GM23338 (cell line): ENCODE measurements around the gene SETBP1. TPM values are rescaled to one million over a fixed set of nuclear protein-coding genes. Genes with fewer than 3 reads are reported as not detected.

Experiments used
- ATAC-seq: fragments of 200-7000 bp; cut with Tn5 transposase; 3 replicates; pipeline ENCODE4 v1.9.1; 2020
- DNase-seq: peaks from one replicate; pipeline ENCODE4 v3.0.0-alpha.2; 2015; ENCODE audit warnings: low spot score
- H2AFZ ChIP-seq: fragments of 200-600 bp; sonication (generic); 2 replicates; pipeline ENCODE4 v1.8.0; 2016; ENCODE audit warnings: antibody characterized with exemption, mild to moderate bottlenecking, moderate library complexity
- H3F3A ChIP-seq: fragments of 200-600 bp; sonication (generic); replicated peaks from 2 replicates; pipeline ENCODE4 v1.8.0; 2017; ENCODE audit warnings: antibody characterized with exemption, mixed run types, low read depth
- H3K27ac ChIP-seq: fragments of 200-600 bp; sonication (generic); 2 replicates; pipeline ENCODE4 v1.6.1; 2016; ENCODE audit warnings: low read depth
- H3K27me3 ChIP-seq: fragments of 200-600 bp; sonication (generic); 2 replicates; pipeline ENCODE4 v1.8.0; 2016; ENCODE audit warnings: mild to moderate bottlenecking, mixed run types, moderate library complexity; ENCODE audit not compliant: insufficient read depth
- H3K36me3 ChIP-seq: fragments of 200-600 bp; sonication (generic); 2 replicates; pipeline ENCODE4 v1.8.0; 2016; ENCODE audit warnings: mild to moderate bottlenecking; ENCODE audit not compliant: insufficient read depth
- H3K4me1 ChIP-seq: fragments of 200-600 bp; sonication (generic); 2 replicates; pipeline ENCODE4 v1.8.0; 2016; ENCODE audit warnings: mild to moderate bottlenecking, moderate library complexity; ENCODE audit not compliant: insufficient read depth
- H3K4me2 ChIP-seq: fragments of 200-600 bp; sonication (generic); 2 replicates; pipeline ENCODE4 v1.7.1; 2017; ENCODE audit warnings: mixed run types
- H3K4me3 ChIP-seq: fragments of 200-600 bp; sonication (generic); 2 replicates; pipeline ENCODE4 v1.6.1; 2016; ENCODE audit warnings: mixed run types
- H3K79me2 ChIP-seq: fragments of 200-600 bp; sonication (generic); replicated peaks from 2 replicates; pipeline ENCODE4 v1.8.0; 2017; ENCODE audit warnings: mild to moderate bottlenecking; ENCODE audit not compliant: insufficient read depth
- H3K9me2 ChIP-seq: fragments of 200-600 bp; sonication (generic); 2 replicates; pipeline ENCODE4 v1.8.0; 2017; ENCODE audit not compliant: insufficient read depth
- H4K20me1 ChIP-seq: fragments of 200-600 bp; sonication (generic); replicated peaks from 2 replicates; pipeline ENCODE4 v1.8.0; 2017; ENCODE audit warnings: mild to moderate bottlenecking; ENCODE audit not compliant: insufficient read depth
- H3K27ac Mint-ChIP-seq: 2 replicates; pipeline ENCODE4 v1.8.0; 2020; ENCODE audit warnings: inconsistent platforms, mild to moderate bottlenecking, moderate library complexity, mixed read lengths
- H3K27me3 Mint-ChIP-seq: 3 replicates; pipeline ENCODE4 v1.8.0; 2022; ENCODE audit warnings: low read depth, mild to moderate bottlenecking, moderate library complexity, mixed read lengths, inconsistent platforms; ENCODE audit not compliant: insufficient read depth, poor library complexity
- H3K36me3 Mint-ChIP-seq: 3 replicates; pipeline ENCODE4 v1.8.0; 2021; ENCODE audit warnings: low read depth, mild to moderate bottlenecking, inconsistent platforms, moderate library complexity, mixed read lengths
- H3K4me1 Mint-ChIP-seq: 3 replicates; pipeline ENCODE4 v1.8.0; 2020; ENCODE audit warnings: mild to moderate bottlenecking, inconsistent platforms, mixed read lengths
- H3K4me3 Mint-ChIP-seq: 3 replicates; pipeline ENCODE4 v1.8.0; 2021; ENCODE audit warnings: moderate library complexity, mild to moderate bottlenecking, inconsistent platforms, mixed read lengths
- H3K9me3 Mint-ChIP-seq: 3 replicates; pipeline ENCODE4 v1.8.0; 2020; ENCODE audit warnings: moderate library complexity, mild to moderate bottlenecking, inconsistent platforms, mixed read lengths
- CREB1 ChIP-seq: fragments of 250-450 bp; sonication (Bioruptor Pico); IDR thresholded peaks from 2 replicates; pipeline ENCODE4 v1.5.0; 2020; ENCODE audit warnings: low read depth, mild to moderate bottlenecking, moderate library complexity
- EZH2 ChIP-seq: fragments of 200-600 bp; sonication (generic); IDR thresholded peaks from one replicate; pipeline ENCODE4 v1.8.0; 2017; ENCODE audit warnings: antibody characterized with exemption, mild to moderate bottlenecking, low read depth; ENCODE audit not compliant: unreplicated experiment
- EZH2phosphoT487 ChIP-seq: fragments of 200-600 bp; sonication (generic); IDR thresholded peaks from one replicate; pipeline ENCODE4 v1.8.1; 2018; ENCODE audit warnings: antibody characterized with exemption; ENCODE audit not compliant: unreplicated experiment
- JUNB ChIP-seq: IDR thresholded peaks from one replicate; pipeline ENCODE4 v1.6.1; 2016; ENCODE audit warnings: antibody characterized with exemption; ENCODE audit not compliant: unreplicated experiment
- NANOG ChIP-seq: IDR thresholded peaks from 2 replicates; pipeline ENCODE4 v1.6.1; 2016; ENCODE audit warnings: antibody characterized with exemption, borderline replicate concordance
- POLR2AphosphoS5 ChIP-seq: IDR thresholded peaks from 2 replicates; pipeline ENCODE4 v1.6.1; 2016; ENCODE audit warnings: antibody characterized with exemption, low read depth
- STAT1 ChIP-seq: IDR thresholded peaks from one replicate; pipeline ENCODE4 v1.6.1; 2016; ENCODE audit warnings: antibody characterized with exemption; ENCODE audit not compliant: unreplicated experiment
- ZNF114 ChIP-seq: fragments of 250-450 bp; sonication (Bioruptor Pico); IDR thresholded peaks from 2 replicates; pipeline ENCODE4 v1.5.0; 2020; ENCODE audit warnings: mild to moderate bottlenecking, moderate library complexity
- polyA plus RNA-seq: library from polyadenylated mRNA; unstranded; fragments of >200 nt; fragmentation: Nextera tagmentation; extraction: Ambion mirVana; gene quantifications from 2 replicates; pipeline ENCODE4 v1.2.1, GENCODE V29; 2016
- total RNA-seq: library from RNA; depleted of rRNA; stranded (reverse); fragments of >200 nt; shearing (Covaris generic); gene quantifications from 2 replicates; pipeline ENCODE4 v1.2.3, GENCODE V29; 2014
- TF ChIP-seq, protein P1 (sequence below): fragments of 250-450 bp; sonication (Bioruptor Pico); IDR thresholded peaks from 2 replicates; pipeline ENCODE4 v1.5.0; 2020; ENCODE audit warnings: mild to moderate bottlenecking, moderate library complexity
- TF ChIP-seq, protein P2 (sequence below): IDR thresholded peaks from 2 replicates; pipeline ENCODE4 v1.6.1; 2016; ENCODE audit warnings: antibody characterized with exemption

The SETBP1 gene
- total and polyA plus RNA-seq, 2 experiments from 2014 or later: 1.6 to 5.5 TPM

DNA sequence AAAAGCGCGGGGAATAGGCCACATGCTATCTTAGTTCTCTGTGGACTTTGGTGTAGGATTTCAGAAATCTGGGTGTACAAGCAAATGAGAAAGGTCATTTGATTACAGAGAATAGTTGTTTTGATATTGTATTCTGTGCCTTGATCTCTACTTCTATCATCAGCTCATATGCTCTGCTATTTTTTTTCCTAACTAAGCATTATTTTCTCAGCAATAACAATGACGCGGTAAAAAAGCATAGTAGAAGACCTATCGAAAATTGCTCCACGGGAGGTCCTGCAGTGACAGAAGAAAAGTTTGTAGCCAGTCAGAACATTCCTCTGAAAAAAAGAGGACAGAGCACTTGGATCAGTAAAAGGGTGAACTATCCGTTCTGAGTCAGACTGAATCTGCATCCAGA lies 2.8 kb upstream of the SETBP1 start (continued):
- TF ChIP-seq, protein P1, sequence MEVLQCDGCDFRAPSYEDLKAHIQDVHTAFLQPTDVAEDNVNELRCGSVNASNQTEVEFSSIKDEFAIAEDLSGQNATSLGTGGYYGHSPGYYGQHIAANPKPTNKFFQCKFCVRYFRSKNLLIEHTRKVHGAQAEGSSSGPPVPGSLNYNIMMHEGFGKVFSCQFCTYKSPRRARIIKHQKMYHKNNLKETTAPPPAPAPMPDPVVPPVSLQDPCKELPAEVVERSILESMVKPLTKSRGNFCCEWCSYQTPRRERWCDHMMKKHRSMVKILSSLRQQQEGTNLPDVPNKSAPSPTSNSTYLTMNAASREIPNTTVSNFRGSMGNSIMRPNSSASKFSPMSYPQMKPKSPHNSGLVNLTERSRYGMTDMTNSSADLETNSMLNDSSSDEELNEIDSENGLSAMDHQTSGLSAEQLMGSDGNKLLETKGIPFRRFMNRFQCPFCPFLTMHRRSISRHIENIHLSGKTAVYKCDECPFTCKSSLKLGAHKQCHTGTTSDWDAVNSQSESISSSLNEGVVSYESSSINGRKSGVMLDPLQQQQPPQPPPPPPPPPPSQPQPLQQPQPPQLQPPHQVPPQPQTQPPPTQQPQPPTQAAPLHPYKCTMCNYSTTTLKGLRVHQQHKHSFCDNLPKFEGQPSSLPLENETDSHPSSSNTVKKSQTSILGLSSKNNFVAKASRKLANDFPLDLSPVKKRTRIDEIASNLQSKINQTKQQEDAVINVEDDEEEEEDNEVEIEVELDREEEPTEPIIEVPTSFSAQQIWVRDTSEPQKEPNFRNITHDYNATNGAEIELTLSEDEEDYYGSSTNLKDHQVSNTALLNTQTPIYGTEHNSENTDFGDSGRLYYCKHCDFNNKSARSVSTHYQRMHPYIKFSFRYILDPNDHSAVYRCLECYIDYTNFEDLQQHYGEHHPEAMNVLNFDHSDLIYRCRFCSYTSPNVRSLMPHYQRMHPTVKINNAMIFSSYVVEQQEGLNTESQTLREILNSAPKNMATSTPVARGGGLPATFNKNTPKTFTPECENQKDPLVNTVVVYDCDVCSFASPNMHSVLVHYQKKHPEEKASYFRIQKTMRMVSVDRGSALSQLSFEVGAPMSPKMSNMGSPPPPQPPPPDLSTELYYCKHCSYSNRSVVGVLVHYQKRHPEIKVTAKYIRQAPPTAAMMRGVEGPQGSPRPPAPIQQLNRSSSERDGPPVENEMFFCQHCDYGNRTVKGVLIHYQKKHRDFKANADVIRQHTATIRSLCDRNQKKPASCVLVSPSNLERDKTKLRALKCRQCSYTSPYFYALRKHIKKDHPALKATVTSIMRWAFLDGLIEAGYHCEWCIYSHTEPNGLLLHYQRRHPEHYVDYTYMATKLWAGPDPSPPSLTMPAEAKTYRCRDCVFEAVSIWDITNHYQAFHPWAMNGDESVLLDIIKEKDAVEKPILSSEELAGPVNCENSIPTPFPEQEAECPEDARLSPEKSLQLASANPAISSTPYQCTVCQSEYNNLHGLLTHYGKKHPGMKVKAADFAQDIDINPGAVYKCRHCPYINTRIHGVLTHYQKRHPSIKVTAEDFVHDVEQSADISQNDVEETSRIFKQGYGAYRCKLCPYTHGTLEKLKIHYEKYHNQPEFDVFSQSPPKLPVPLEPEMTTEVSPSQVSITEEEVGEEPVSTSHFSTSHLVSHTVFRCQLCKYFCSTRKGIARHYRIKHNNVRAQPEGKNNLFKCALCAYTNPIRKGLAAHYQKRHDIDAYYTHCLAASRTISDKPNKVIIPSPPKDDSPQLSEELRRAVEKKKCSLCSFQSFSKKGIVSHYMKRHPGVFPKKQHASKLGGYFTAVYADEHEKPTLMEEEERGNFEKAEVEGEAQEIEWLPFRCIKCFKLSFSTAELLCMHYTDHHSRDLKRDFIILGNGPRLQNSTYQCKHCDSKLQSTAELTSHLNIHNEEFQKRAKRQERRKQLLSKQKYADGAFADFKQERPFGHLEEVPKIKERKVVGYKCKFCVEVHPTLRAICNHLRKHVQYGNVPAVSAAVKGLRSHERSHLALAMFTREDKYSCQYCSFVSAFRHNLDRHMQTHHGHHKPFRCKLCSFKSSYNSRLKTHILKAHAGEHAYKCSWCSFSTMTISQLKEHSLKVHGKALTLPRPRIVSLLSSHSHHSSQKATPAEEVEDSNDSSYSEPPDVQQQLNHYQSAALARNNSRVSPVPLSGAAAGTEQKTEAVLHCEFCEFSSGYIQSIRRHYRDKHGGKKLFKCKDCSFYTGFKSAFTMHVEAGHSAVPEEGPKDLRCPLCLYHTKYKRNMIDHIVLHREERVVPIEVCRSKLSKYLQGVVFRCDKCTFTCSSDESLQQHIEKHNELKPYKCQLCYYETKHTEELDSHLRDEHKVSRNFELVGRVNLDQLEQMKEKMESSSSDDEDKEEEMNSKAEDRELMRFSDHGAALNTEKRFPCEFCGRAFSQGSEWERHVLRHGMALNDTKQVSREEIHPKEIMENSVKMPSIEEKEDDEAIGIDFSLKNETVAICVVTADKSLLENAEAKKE: no peak

DNA sequence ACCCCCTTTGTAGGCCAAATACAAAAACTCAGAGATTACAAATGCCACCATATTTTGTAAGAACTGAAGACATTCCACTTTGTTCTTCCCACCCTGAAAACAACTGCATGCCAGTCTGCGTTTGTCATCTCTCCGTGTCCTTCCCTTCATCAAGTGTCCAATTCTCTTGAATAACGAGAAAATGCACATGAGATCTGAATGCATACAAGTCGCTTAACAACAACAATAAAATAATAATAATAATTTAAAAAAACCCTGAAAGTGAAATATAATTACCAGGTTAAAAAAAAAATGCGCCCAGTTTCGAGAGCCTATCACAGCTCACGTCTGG lies 2.0 kb upstream of the SETBP1 start:
- H3K4me2 ChIP-seq: peak overlapping the region; percentile 91
- Mint-ChIP-seq H3K9me3 (no peaks in the 10 kb centered on the region), H3K36me3 (no peaks in the 10 kb centered on the region; the same call in 2 of the 3 replicates), H3K27me3 (peaks cover 3% of the 10 kb centered on the region), H3K4me1 (peaks cover 9% of the 10 kb centered on the region; the same call in 2 of the 3 replicates), H3K4me3 (peak overlapping the region; percentile 47; the same call in 2 of the 3 replicates), H3K27ac (no peak overlapping the region)
- no peak for ATAC-seq
- no peak for DNase-seq
- no peaks in the 10 kb centered on the region for H4K20me1 ChIP-seq
- H3K27ac ChIP-seq: no peak overlapping the region
- H3F3A ChIP-seq: 0 out of 2 replicates have a peak, but pooled peaks cover 6% of the 10 kb centered on the region
- peaks cover 18% of the 10 kb centered on the region for H3K4me1 ChIP-seq
- peaks cover 14% of the 10 kb centered on the region for H3K27me3 ChIP-seq
- peaks cover 4% of the 10 kb centered on the region for H3K79me2 ChIP-seq
- H3K9me2 ChIP-seq: no peaks in the 10 kb centered on the region
- peak overlapping the region; percentile 93 for H3K4me3 ChIP-seq
- H3K36me3 ChIP-seq: no peaks in the 10 kb centered on the region
- H2AFZ ChIP-seq: peak overlapping the region; percentile 86
- TF ChIP-seq STAT1 (no peak), EZH2phosphoT487 (no peak), CREB1 (CRISPR knock-in tag) (no peak), ZNF114 (CRISPR knock-in tag) (no peak), POLR2AphosphoS5 (no peak), EZH2 (no peak), NANOG (no peak), JUNB (no peak)
- TF ChIP-seq, protein P1: no peak
- TF ChIP-seq, protein P2, sequence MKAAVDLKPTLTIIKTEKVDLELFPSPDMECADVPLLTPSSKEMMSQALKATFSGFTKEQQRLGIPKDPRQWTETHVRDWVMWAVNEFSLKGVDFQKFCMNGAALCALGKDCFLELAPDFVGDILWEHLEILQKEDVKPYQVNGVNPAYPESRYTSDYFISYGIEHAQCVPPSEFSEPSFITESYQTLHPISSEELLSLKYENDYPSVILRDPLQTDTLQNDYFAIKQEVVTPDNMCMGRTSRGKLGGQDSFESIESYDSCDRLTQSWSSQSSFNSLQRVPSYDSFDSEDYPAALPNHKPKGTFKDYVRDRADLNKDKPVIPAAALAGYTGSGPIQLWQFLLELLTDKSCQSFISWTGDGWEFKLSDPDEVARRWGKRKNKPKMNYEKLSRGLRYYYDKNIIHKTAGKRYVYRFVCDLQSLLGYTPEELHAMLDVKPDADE: no peak
